ENCODE data around the gene METTL21A. TPM values are rescaled to one million over a fixed set of nuclear protein-coding genes. Genes with fewer than 3 reads are reported as not detected.

Gene METTL21A
- total RNA-seq, 1 experiment from 2014 or later = 20.9 TPM

DNA sequence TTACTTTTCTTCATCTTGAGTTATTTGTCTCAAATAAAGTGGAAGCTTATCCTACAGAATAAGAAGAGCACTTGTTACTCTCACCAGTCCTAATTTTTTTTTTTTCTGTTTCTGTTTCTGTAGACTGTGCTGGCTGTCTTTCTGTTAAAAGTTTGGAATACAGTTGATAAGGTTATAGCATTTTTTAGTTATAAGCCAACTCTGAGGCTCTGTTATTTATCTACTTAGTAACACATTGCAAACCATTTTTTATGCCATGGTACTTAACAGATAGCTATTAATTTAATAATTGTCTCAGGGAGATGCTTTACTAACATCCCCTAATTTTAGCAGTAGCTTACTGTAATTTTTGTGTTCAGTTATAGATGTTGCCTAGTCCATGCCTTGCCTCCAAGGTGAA lies 57.5 kb downstream of the METTL21A start:
- Histone ChIP-seq H3K27me3 (ENCODE audit: control insufficient read depth, insufficient read depth, low read length) (no peaks in the 10 kb centered on the region), H3K27ac (ENCODE audit: low read length) (no peak overlapping the region), H3K4me1 (ENCODE audit: control insufficient read depth, insufficient read depth, low read length) (no peaks in the 10 kb centered on the region), H3K9me3 (ENCODE audit: control insufficient read depth, insufficient read depth, low read depth, low read length) (no peaks in the 10 kb centered on the region), H3K36me3 (ENCODE audit: control insufficient read depth, insufficient read depth, low read length) (0 out of 2 replicates have a peak, but pooled peaks cover 6% of the 10 kb centered on the region), H3K4me3 (ENCODE audit: low read depth in 2 of 2, low read length in 2 of 2) (no peak overlapping the region)
- ATAC-seq (no peak), DNase-seq (ENCODE audit: low read depth, low spot score) (no peak)
- TF ChIP-seq, protein P1, sequence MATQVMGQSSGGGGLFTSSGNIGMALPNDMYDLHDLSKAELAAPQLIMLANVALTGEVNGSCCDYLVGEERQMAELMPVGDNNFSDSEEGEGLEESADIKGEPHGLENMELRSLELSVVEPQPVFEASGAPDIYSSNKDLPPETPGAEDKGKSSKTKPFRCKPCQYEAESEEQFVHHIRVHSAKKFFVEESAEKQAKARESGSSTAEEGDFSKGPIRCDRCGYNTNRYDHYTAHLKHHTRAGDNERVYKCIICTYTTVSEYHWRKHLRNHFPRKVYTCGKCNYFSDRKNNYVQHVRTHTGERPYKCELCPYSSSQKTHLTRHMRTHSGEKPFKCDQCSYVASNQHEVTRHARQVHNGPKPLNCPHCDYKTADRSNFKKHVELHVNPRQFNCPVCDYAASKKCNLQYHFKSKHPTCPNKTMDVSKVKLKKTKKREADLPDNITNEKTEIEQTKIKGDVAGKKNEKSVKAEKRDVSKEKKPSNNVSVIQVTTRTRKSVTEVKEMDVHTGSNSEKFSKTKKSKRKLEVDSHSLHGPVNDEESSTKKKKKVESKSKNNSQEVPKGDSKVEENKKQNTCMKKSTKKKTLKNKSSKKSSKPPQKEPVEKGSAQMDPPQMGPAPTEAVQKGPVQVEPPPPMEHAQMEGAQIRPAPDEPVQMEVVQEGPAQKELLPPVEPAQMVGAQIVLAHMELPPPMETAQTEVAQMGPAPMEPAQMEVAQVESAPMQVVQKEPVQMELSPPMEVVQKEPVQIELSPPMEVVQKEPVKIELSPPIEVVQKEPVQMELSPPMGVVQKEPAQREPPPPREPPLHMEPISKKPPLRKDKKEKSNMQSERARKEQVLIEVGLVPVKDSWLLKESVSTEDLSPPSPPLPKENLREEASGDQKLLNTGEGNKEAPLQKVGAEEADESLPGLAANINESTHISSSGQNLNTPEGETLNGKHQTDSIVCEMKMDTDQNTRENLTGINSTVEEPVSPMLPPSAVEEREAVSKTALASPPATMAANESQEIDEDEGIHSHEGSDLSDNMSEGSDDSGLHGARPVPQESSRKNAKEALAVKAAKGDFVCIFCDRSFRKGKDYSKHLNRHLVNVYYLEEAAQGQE (IDR thresholded peaks at IDR 0.05; ENCODE audit: insufficient read depth in 1 of 2, low read depth in 2 of 2, low read length in 1 of 2) = no peak
- TF ChIP-seq POLR2AphosphoS5 (IDR thresholded peaks at IDR 0.05; ENCODE audit: low read depth, low read length) = no peak
- TF ChIP-seq, protein P2, sequence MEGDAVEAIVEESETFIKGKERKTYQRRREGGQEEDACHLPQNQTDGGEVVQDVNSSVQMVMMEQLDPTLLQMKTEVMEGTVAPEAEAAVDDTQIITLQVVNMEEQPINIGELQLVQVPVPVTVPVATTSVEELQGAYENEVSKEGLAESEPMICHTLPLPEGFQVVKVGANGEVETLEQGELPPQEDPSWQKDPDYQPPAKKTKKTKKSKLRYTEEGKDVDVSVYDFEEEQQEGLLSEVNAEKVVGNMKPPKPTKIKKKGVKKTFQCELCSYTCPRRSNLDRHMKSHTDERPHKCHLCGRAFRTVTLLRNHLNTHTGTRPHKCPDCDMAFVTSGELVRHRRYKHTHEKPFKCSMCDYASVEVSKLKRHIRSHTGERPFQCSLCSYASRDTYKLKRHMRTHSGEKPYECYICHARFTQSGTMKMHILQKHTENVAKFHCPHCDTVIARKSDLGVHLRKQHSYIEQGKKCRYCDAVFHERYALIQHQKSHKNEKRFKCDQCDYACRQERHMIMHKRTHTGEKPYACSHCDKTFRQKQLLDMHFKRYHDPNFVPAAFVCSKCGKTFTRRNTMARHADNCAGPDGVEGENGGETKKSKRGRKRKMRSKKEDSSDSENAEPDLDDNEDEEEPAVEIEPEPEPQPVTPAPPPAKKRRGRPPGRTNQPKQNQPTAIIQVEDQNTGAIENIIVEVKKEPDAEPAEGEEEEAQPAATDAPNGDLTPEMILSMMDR (IDR thresholded peaks at IDR 0.05) = no peak
- in situ Hi-C loops (cut with HindIII; ENCODE audit: low pct_unique_long_range_greater_than_20kb, low sequenced_read_pairs) = no loop called here
- ChIA-PET POLR2A (no interaction called here), CTCF (no interaction called here)
- BruUV-seq (replicated peaks) = no TSS peak
- intact Hi-C loops (cut with micrococcal nuclease; ENCODE audit: unreplicated experiment) = no loop called here

DNA sequence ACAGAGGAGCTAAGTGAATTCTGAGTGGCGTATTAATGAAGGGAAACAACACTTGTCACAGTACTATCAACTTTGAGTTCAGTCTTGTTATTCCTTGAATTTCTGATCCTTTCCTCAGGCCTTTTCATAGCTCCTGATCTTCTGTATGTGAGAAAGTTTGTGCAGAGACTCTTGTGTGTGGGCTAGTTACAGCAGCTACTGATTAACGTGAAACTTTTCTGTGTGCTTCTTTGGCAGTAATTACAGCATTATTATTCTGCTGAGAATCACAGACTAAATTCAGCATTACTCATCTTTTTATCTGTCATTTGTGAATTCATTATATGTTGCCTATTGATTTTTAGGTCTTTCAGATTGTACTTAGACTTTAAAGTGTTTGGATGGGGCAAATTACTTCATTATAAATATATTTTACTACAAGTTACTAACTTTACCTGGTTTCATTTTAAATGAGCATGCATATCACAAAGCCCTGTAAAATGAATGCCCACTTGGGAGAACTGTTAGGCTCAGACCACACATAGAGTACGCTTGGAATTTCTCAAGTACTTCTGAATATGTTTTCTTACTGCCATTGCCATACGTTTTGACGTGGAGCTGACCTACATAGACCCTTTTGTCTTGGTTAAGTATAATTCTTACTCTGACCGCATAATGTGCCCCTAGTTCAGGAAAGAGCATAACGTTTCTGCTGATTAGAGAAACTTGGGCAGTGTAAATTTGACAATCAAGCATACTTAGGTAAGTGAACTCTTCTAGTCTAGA lies 59.3 kb downstream of the METTL21A start:
- intact Hi-C loops (cut with micrococcal nuclease; ENCODE audit: unreplicated experiment) = no loop called here
- POLR2A ChIA-PET = no interaction called here
- BruUV-seq (replicated peaks) = no TSS peak

More for the DNA sequence above, 59.3 kb downstream of the METTL21A start:
- TF ChIP-seq, protein P1 (IDR thresholded peaks at IDR 0.05; ENCODE audit: insufficient read depth in 1 of 2, low read depth in 2 of 2, low read length in 1 of 2) = no peak
- TF ChIP-seq SIN3A (IDR thresholded peaks at IDR 0.05; ENCODE audit: borderline replicate concordance, insufficient read depth, low read depth, low read length) (no peak), POLR2AphosphoS5 (IDR thresholded peaks at IDR 0.05; ENCODE audit: low read depth, low read length) (no peak), TCF7L2 (IDR thresholded peaks at IDR 0.05; ENCODE audit: low read depth, low read length) (no peak)
- TF ChIP-seq, protein P2 (IDR thresholded peaks at IDR 0.05) = no peak
- no peak overlapping the region for H3K4me3 ChIP-seq (ENCODE audit: low read depth in 2 of 2, low read length in 2 of 2)
- H3K27me3 ChIP-seq (ENCODE audit: control insufficient read depth, insufficient read depth, low read length) = no peaks in the 10 kb centered on the region
- CTCF ChIA-PET = no interaction called here
- in situ Hi-C loops (cut with HindIII; ENCODE audit: low pct_unique_long_range_greater_than_20kb, low sequenced_read_pairs) = no loop called here
- ATAC-seq (no peak), DNase-seq (ENCODE audit: low read depth, low spot score) (no peak)
- no peak overlapping the region for H3K27ac ChIP-seq (ENCODE audit: low read length)
- H3K9me3 ChIP-seq (ENCODE audit: control insufficient read depth, insufficient read depth, low read depth, low read length) = no peaks in the 10 kb centered on the region
- peaks cover 9% of the 10 kb centered on the region for H3K36me3 ChIP-seq (ENCODE audit: control insufficient read depth, insufficient read depth, low read length)
- no peaks in the 10 kb centered on the region for H3K4me1 ChIP-seq (ENCODE audit: control insufficient read depth, insufficient read depth, low read length)
